GM12801 (cell line): ENCODE results near the gene B3GALT5.

Experiments used
- TF ChIP-seq, protein P1 (sequence below): IDR thresholded peaks from one replicate; pipeline ENCODE4 v1.5.1; 2011; ENCODE audit warnings: control low read depth; ENCODE audit not compliant: insufficient read length; ENCODE audit errors: extremely low read depth

Gene B3GALT5

DNA sequence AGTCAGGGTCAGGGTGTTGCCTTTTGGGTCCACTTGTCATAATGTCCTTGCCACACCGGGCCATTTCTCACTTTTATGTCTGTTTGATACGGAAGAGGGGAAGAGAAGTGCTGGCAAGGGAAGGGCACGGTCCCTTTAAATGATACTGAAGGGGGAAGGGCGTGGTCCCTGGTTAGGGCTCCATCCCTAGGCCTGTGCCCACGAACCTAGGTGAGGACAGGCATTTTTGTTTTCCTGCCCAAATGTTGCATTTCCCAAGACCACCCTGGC lies 25.2 kb downstream of the B3GALT5 start:
- TF ChIP-seq, protein P1, sequence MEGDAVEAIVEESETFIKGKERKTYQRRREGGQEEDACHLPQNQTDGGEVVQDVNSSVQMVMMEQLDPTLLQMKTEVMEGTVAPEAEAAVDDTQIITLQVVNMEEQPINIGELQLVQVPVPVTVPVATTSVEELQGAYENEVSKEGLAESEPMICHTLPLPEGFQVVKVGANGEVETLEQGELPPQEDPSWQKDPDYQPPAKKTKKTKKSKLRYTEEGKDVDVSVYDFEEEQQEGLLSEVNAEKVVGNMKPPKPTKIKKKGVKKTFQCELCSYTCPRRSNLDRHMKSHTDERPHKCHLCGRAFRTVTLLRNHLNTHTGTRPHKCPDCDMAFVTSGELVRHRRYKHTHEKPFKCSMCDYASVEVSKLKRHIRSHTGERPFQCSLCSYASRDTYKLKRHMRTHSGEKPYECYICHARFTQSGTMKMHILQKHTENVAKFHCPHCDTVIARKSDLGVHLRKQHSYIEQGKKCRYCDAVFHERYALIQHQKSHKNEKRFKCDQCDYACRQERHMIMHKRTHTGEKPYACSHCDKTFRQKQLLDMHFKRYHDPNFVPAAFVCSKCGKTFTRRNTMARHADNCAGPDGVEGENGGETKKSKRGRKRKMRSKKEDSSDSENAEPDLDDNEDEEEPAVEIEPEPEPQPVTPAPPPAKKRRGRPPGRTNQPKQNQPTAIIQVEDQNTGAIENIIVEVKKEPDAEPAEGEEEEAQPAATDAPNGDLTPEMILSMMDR = no peak

DNA sequence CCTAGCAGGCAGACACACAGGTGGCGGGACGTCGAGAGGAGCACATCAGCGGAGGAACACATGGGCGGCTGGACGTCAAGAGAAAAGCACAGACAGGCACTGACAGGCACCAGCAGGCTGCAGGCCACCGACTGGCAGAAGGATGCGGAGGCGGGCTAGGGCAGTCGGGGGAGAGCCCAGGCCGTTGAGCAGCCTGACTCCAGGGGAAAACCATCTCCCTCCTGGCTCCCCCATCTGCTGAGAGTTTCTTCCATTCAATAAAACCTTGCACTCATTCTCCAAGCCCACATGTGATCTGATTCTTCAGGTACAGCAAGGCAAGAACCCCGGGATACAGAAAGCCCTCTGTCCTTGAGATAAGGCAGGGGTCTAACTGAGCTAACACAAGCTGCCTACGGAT lies 25.5 kb downstream of the B3GALT5 start:
- TF ChIP-seq, protein P1 = no peak

DNA sequence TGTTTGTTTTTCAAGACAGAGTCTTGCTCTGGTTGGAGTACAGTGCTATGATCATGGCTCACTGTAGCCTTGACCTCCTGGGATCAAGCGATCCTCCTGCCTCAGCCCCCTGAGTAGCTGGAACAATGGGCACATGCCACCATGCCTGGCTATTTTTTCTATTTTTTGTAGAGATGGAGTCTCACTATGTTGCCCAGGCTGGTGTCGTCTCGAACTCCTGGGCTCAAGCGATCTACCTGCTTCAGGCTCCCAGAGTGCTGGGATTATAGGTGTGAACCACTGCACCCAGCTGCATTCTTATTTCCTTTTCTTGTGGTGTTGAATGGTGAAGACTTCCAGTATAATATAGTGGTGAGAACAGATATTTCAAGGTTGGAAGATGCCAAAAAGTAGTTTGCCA lies 28.0 kb downstream of the B3GALT5 start:
- TF ChIP-seq, protein P1 = no peak

DNA sequence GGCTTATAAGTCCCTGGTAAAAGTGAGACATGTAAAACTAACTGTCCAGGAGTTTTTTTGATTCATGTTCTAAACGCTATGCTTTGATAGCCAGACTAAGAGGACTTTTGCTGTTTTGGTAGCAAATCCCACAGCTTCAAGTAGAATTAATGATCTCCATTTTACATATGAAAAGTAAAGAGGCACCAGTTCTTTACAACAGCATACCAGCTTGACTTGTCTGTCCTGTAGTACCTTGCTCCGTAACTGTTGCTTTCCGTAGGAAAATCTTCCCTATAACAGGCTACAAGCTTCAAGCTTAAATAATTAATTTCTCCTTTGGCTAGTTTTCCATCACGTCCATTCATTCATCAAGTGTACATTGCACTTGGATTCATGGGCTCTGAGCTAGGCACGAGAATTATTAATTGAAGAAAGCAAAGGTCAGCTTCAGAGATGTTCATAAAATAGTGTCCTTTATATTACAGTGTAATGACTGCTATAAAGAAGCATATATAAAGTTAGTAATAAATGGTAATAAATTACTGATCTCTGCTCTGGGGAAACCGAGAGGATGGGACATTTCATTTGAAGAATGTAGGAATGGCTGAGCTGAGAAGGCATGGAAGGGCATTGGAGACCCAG lies 29.2 kb downstream of the B3GALT5 start:
- TF ChIP-seq, protein P1 = no peak

DNA sequence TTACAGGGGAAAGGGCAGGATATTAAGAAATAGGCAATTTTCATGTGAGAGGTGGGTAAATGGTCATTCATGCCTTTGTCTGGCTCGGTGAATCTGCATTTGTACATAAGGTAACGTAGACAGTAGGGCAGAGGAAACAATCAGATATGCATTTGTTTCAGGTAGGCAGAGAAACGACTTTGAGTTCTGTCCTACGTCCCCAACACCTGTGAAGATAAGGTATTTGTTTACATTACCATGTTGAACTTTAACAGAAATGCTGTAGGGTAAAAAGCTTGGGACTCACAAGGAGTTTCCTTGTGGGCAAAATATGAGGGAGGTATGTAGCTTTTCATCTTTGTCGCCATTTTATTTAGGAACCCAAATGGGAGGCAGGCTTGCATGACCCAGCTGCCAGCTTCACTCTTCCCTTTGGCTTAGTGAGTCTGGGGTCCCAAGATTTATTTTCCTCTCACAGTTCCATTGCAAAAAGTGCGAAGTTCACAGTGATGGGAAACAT lies 31.4 kb downstream of the B3GALT5 start:
- TF ChIP-seq, protein P1 = no peak

DNA sequence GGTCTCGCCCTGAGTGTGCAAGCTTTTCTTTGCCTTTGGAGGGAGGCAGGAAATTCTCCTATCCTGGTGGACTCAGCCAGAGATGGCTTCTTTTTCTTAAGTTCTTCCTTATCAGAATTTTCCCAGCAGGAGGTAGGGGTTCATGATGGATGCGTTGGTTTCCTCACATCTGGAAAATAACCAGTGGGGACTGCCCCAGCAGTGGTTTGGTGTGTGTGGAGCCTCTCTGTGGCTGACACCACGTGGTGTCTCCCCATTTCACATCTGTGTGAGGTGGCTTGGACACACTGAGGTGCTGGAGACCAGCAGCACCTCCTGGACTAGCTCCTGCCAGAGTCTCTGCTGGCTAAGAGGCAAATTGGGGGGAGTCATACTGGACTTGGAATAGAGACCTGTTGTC lies 32.6 kb downstream of the B3GALT5 start:
- TF ChIP-seq, protein P1 = no peak

DNA sequence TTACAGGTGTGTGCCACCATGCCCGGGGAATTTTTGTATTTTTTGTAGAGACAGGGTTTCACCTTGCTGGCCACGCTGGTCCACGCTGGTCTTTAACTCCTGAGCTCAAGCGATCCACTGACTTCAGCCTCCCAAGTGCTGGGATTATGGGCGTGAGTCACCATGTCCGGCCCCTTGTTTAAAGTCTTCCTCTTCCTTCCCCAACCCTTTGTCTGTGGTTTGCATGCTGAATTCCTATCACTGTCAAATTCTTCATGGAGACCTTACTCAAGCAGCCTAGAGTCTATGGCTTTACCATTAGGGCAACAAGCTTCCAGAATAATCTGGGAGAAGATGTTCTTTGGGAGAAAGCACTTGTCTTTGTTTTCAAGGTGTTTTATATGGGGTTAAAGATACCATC lies 34.7 kb downstream of the B3GALT5 start:
- TF ChIP-seq, protein P1 = no peak
